ENCODE results near the gene OTOA.
"Not testable (repeated sequence)": the region's sequence is repeated elsewhere in the genome, so short reads cannot be mapped to it uniquely, and the experiment has no call there.

DNA sequence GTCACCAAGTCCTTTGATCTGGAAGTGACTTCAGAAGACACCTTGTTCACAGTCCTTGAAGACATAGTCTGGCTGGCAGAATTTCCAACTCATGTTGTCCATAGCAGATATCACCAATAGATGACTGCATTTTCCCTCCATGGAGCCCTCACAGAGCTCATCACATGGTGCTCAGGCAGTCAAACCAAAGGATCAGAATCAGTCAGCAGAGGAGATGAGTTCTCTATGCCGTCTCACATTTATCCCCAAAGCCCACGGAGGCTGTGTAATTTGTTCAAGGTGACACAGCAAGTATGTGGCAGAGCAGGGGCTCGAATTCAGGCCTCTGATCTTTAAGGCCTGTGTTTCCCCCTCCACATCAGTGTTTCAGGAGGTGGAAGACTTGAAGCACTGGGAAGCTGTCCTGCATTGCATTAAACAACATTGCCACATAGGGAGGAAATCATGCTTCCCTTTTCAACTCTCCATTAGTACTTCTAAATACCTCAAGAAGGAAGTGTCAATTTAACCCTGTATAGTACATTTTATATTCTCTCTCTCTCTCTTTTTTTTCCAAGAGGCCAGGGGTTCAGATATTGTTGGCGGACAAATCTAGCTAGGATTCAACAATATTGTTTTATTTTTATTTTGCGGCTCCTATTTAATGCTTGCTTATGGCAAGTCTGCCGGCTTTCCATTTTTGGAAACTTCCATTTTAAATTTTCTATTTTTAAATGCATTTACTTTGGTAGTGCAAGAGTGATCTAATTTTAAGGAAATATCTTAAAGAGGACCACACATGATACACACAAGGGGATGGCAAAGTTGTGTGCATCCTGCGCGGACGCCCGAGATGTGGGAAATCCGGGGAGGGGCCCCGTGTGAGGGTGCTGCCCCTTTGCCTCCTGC lies 92.7 kb downstream of the OTOA start:
- TF ChIP-seq, protein P1, sequence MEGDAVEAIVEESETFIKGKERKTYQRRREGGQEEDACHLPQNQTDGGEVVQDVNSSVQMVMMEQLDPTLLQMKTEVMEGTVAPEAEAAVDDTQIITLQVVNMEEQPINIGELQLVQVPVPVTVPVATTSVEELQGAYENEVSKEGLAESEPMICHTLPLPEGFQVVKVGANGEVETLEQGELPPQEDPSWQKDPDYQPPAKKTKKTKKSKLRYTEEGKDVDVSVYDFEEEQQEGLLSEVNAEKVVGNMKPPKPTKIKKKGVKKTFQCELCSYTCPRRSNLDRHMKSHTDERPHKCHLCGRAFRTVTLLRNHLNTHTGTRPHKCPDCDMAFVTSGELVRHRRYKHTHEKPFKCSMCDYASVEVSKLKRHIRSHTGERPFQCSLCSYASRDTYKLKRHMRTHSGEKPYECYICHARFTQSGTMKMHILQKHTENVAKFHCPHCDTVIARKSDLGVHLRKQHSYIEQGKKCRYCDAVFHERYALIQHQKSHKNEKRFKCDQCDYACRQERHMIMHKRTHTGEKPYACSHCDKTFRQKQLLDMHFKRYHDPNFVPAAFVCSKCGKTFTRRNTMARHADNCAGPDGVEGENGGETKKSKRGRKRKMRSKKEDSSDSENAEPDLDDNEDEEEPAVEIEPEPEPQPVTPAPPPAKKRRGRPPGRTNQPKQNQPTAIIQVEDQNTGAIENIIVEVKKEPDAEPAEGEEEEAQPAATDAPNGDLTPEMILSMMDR (IDR thresholded peaks at IDR 0.05; ENCODE audit: low read depth, low read length) = not testable (repeated sequence)
- TF ChIP-seq POLR2A (IDR thresholded peaks at IDR 0.05; ENCODE audit: extremely low read depth, insufficient read length); MAX (IDR thresholded peaks at IDR 0.05; ENCODE audit: low read depth, low read length); MYC (IDR thresholded peaks at IDR 0.05; ENCODE audit: low read depth, low read length): not testable (repeated sequence)
